PFSK-1 (cell line): ENCODE measurements around the gene CDKN2B-AS1.

Experiments used
- POLR2AphosphoS5 ChIP-seq: IDR thresholded peaks from 2 replicates; pipeline ENCODE4 v1.6.1; 2012; ENCODE audit warnings: low read depth, mild to moderate bottlenecking, control low read depth, low read length, moderate library complexity
- TAF1 ChIP-seq: IDR thresholded peaks from 2 replicates; pipeline ENCODE4 v1.6.1; 2012; ENCODE audit warnings: low read length, control low read depth, borderline replicate concordance; ENCODE audit not compliant: insufficient read depth

GRCh38 chr9:22064957-22065356 is 70.4 kb downstream of the CDKN2B-AS1 start:
- no peak for TF ChIP-seq POLR2AphosphoS5
- TF ChIP-seq TAF1: no peak
